NB4 (cell line): Measurements from ENCODE around the gene CDC42BPG.

Experiments
- CTCF ChIP-seq: IDR thresholded peaks from one replicate; pipeline ENCODE4 v1.5.1; 2012; ENCODE audit warnings: low read depth, low read length
- MAX ChIP-seq: IDR thresholded peaks from 2 replicates; pipeline ENCODE4 v1.6.1; 2011; ENCODE audit warnings: low read depth, low read length
- MYC ChIP-seq: IDR thresholded peaks from 2 replicates; pipeline ENCODE4 v1.6.1; 2011; ENCODE audit warnings: low read depth, low read length

DNA sequence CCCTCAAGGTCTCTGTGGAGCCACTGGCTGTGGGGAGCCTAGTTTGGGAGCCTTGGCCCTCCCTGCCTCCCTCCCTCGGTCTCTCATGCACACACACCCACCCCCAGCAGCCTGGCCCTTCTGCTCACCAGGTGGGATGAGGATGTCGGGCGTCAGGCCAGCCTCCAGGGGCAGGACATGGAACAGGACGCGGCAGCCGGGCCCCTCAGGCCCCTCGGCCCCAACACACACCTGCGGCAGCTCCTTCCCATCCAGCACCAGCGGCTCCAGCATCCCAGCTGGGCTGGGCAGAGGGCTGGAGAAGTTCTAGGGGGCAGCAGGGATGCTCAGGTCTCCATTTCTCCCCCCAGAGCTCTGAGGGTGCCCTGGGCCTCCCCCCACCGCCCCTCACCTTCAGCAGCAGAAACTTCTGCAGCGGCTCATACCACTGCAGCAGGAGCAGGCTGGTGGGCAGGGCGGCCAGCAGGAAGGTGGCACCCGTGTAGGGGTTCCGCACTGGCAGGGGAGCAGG is 52.6 kb downstream of the CDC42BPG start:
- no peak for TF ChIP-seq CTCF
- no peak for TF ChIP-seq MAX
- TF ChIP-seq MYC: no peak
